Neural cell (in vitro differentiated cells): ENCODE results near the gene MAP4K5. TPM values are rescaled to one million over a fixed set of nuclear protein-coding genes. Genes with fewer than 3 reads are reported as not detected.

Experiments used
- H2AFZ ChIP-seq: fragments of 200-600, 300-800 bp; sonication (generic), shearing (Covaris generic); 2 replicates; pipeline ENCODE4 v1.6.0; 2014; ENCODE audit warnings: low read depth, mild to moderate bottlenecking, antibody characterized with exemption, low read length, moderate library complexity
- H3F3A ChIP-seq: fragments of 200-600 bp; shearing (Covaris generic); 2 replicates; pipeline ENCODE4 v1.6.1; 2016; ENCODE audit warnings: mild to moderate bottlenecking, moderate library complexity, mixed read lengths, antibody characterized with exemption, low read length; ENCODE audit not compliant: insufficient read depth, poor library complexity, severe bottlenecking
- H3K27ac ChIP-seq: fragments of 200-600, 300-800 bp; sonication (generic), shearing (Covaris generic); 2 replicates; pipeline ENCODE4 v1.5.1; 2014; ENCODE audit warnings: mild to moderate bottlenecking, low read length, moderate library complexity
- H3K27me3 ChIP-seq: fragments of 300-800, 200-600 bp; sonication (generic), shearing (Covaris generic); 2 replicates; pipeline ENCODE4 v1.6.0; 2014; ENCODE audit warnings: mild to moderate bottlenecking, low read depth, low read length, moderate library complexity; ENCODE audit not compliant: insufficient read depth
- H3K36me3 ChIP-seq: fragments of 300-800, 200-600 bp; sonication (generic), shearing (Covaris generic); 2 replicates; pipeline ENCODE4 v1.5.1; 2014; ENCODE audit warnings: mild to moderate bottlenecking, antibody characterized with exemption, low read length, moderate library complexity; ENCODE audit not compliant: insufficient read depth
- H3K4me2 ChIP-seq: fragments of 300-800, 200-600 bp; sonication (generic), shearing (Covaris generic); 2 replicates; pipeline ENCODE4 v1.6.0; 2014; ENCODE audit warnings: mild to moderate bottlenecking, low read length
- H3K4me3 ChIP-seq: fragments of 300-800, 200-600 bp; sonication (generic), shearing (Covaris generic); 2 replicates; pipeline ENCODE4 v1.5.1; 2014; ENCODE audit warnings: mild to moderate bottlenecking, low read length, moderate library complexity
- H3K79me2 ChIP-seq: fragments of 200-600 bp; shearing (Covaris generic); replicated peaks from 2 replicates; pipeline ENCODE4 v1.6.0; 2014; ENCODE audit warnings: mild to moderate bottlenecking, low read length, moderate library complexity; ENCODE audit not compliant: insufficient read depth
- H3K9ac ChIP-seq: fragments of 300-800, 200-600 bp; sonication (generic), shearing (Covaris generic); 2 replicates; pipeline ENCODE4 v1.6.1; 2016; ENCODE audit warnings: mild to moderate bottlenecking, low read length, mixed read lengths
- H3K9me2 ChIP-seq: fragments of 200-600 bp; shearing (Covaris generic); 2 replicates; pipeline ENCODE4 v1.6.1; 2016; ENCODE audit warnings: mild to moderate bottlenecking, low read length, mixed read lengths; ENCODE audit not compliant: insufficient read depth
- H3K9me3 ChIP-seq: fragments of 200-600, 300-800 bp; sonication (generic), shearing (Covaris generic); 2 replicates; pipeline ENCODE4 v1.6.1; 2016; ENCODE audit warnings: mild to moderate bottlenecking, mixed run types, low read length, moderate library complexity, mixed read lengths
- H4K20me1 ChIP-seq: fragments of 200-600 bp; shearing (Covaris generic); 2 replicates; pipeline ENCODE4 v1.6.1; 2016; ENCODE audit warnings: mild to moderate bottlenecking, mixed run types; ENCODE audit not compliant: insufficient read depth
- CTCF ChIP-seq: fragments of 450-650 bp; IDR thresholded peaks from 2 replicates; pipeline ENCODE4 v1.5.1; 2014; ENCODE audit warnings: antibody characterized with exemption, mild to moderate bottlenecking, moderate library complexity; ENCODE audit not compliant: poor library complexity, severe bottlenecking
- EP300 ChIP-seq: fragments of 450-650 bp; conservative IDR thresholded peaks from 2 replicates; pipeline ENCODE4 v1.6.1; 2014; ENCODE audit warnings: antibody characterized with exemption, mild to moderate bottlenecking, moderate library complexity; ENCODE audit not compliant: poor library complexity, severe bottlenecking
- EZH2 ChIP-seq: fragments of 200-600, 300-800 bp; shearing (Covaris generic), sonication (generic); IDR thresholded peaks from 2 replicates; pipeline ENCODE4 v1.6.1; 2014; ENCODE audit warnings: antibody characterized with exemption, low read length, borderline replicate concordance, mild to moderate bottlenecking; ENCODE audit not compliant: insufficient read depth, poor library complexity, severe bottlenecking
- MXI1 ChIP-seq: fragments of 450-650 bp; conservative IDR thresholded peaks from 2 replicates; pipeline ENCODE4 v1.6.1; 2014; ENCODE audit warnings: antibody characterized with exemption, mild to moderate bottlenecking; ENCODE audit not compliant: poor library complexity, severe bottlenecking
- POLR2AphosphoS5 ChIP-seq: IDR thresholded peaks from 2 replicates; pipeline ENCODE4 v1.6.1; 2012
- RAD21 ChIP-seq: fragments of 450-650 bp; conservative IDR thresholded peaks from 2 replicates; pipeline ENCODE4 v1.6.1; 2014; ENCODE audit warnings: antibody characterized with exemption, mild to moderate bottlenecking, moderate library complexity
- REST ChIP-seq: IDR thresholded peaks from 2 replicates; pipeline ENCODE4 v1.6.1; 2012; ENCODE audit warnings: borderline replicate concordance
- SMC3 ChIP-seq: fragments of 450-650 bp; conservative IDR thresholded peaks from 2 replicates; pipeline ENCODE4 v1.6.1; 2014; ENCODE audit warnings: antibody characterized with exemption, mild to moderate bottlenecking, moderate library complexity; ENCODE audit not compliant: poor library complexity
- TAF1 ChIP-seq: IDR thresholded peaks from 2 replicates; pipeline ENCODE4 v1.6.1; 2012; ENCODE audit warnings: low read depth
- polyA plus RNA-seq: library from polyadenylated mRNA; depleted of rRNA; stranded (reverse); fragments of >200 nt; gene quantifications from 2 replicates; pipeline ENCODE4 v1.2.3, GENCODE V29; 2014

MAP4K5 gene
- polyA plus RNA-seq, 1 donor from 2014 or later: 148 TPM

GRCh38 chr14:50530794-50531365, 1.5 kb downstream of the MAP4K5 start:
- H3K27ac ChIP-seq: peak overlapping the region; percentile 86
- H3K9ac ChIP-seq: peak overlapping the region; percentile 93
- H3K4me2 ChIP-seq: peak overlapping the region; percentile 78
- no peaks in the 10 kb centered on the region for H3K9me3 ChIP-seq
- H3K36me3 ChIP-seq: no peaks in the 10 kb centered on the region
- H3K79me2 ChIP-seq: peaks cover 55% of the 10 kb centered on the region
- no peak overlapping the region for H2AFZ ChIP-seq
- H4K20me1 ChIP-seq: no peaks in the 10 kb centered on the region
- TF ChIP-seq MXI1: no peak
- no peak for TF ChIP-seq TAF1
- no peak for TF ChIP-seq CTCF
- TF ChIP-seq POLR2AphosphoS5: no peak
- no peak for TF ChIP-seq EP300
- H3K4me3 ChIP-seq: peak overlapping the region; percentile 92
- H3F3A ChIP-seq: no peaks in the 10 kb centered on the region
- H3K9me2 ChIP-seq: no peaks in the 10 kb centered on the region
- no peaks in the 10 kb centered on the region for H3K27me3 ChIP-seq

- H3K9me3 ChIP-seq: no peaks in the 10 kb centered on the region
- H3K4me3 ChIP-seq: peak overlapping the region; percentile 92
- peak overlapping the region; percentile 78 for H3K4me2 ChIP-seq
- H3K27me3 ChIP-seq: no peaks in the 10 kb centered on the region
- H3K79me2 ChIP-seq: peaks cover 61% of the 10 kb centered on the region
- H4K20me1 ChIP-seq: no peaks in the 10 kb centered on the region
- no peak for TF ChIP-seq RAD21
- no peak for TF ChIP-seq EP300
- no peak for TF ChIP-seq REST
- no peak for TF ChIP-seq MXI1
- TF ChIP-seq POLR2AphosphoS5: no peak
- TF ChIP-seq SMC3: no peak
- TF ChIP-seq CTCF: no peak
- TF ChIP-seq TAF1: no peak
- TF ChIP-seq EZH2: no peak
- no peaks in the 10 kb centered on the region for H3K36me3 ChIP-seq
- no peaks in the 10 kb centered on the region for H3F3A ChIP-seq
- no peak overlapping the region for H3K27ac ChIP-seq
- H3K9me2 ChIP-seq: no peaks in the 10 kb centered on the region
- H3K9ac ChIP-seq: peak overlapping the region; percentile 93
- no peak overlapping the region for H2AFZ ChIP-seq
Observed at GRCh38 chr14:50530358-50530757, 2.0 kb downstream of the MAP4K5 start.
